Amniotic epithelial cell (primary cell): ENCODE data around the gene SH2D4B.
A peak's percentile ranks its signal among the peaks of the same experiment; 100 is the strongest.
"Not testable (repeated sequence)": the region's sequence is repeated elsewhere in the genome, so short reads cannot be mapped to it uniquely, and the experiment has no call there.

Source experiments
- DNase-seq: peaks from one replicate; pipeline ENCODE4 v3.0.0-alpha.2; 2010; ENCODE audit warnings: low read depth

Gene SH2D4B

GRCh38 chr10:80543319-80543672, 5.6 kb downstream of the SH2D4B start:
- not testable (repeated sequence) for DNase-seq

- DNase-seq: no peak
Observed at GRCh38 chr10:80544316-80544953, 6.7 kb downstream of the SH2D4B start.

DNA sequence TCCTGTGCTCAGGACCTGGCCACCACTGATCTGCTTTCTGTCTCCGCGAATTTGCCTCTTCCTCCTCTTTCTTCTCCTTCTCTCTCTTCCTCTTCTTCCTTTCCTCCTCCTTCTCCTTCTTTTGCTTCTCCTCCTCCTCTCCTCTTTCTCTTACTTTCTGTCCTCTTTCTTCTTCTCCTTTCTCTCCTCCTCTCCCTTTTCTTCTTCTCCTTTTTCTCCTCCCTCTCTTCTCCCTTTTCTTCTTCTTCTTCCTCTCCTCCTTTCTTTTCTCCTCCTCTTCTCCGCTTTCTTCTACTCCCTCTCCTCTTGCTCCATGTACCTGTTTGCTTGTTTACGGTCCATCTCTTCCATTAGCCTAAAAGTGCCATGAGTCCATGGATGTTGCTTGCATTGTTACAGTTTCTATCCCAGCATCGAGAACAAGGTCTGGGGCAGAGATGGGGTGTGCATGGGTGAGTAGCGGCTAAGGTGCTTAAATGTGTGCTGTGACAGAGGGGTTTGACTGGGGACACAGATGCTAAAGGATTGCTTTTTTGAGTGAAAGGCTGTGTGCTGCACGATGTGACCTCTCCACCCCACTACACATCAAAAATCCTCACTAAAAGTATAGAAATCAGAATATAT, 7.7 kb downstream of the SH2D4B start:
- no peak for DNase-seq

GRCh38 chr10:80552151-80552646, 14.5 kb downstream of the SH2D4B start:
- no peak for DNase-seq

DNA sequence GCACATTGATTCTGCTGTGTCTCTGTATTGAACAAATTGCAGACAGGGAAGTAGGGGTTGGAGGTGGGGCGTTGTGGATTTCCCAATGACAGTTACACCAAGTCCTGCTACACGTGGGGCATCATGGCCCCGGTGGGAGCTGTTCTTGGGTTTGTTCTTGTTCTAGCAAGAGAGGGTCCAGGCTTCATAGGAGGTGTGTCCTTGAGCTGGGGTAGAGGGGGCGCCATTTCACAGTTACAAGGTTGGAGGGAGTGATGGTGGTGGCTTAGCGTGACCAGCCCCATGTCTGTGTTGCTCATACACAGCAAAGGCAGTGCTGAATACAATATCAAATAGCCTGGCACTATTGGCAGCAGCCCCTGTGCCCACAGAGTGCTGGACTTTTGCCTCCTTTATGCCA, 15.7 kb downstream of the SH2D4B start:
- DNase-seq: no peak

DNA sequence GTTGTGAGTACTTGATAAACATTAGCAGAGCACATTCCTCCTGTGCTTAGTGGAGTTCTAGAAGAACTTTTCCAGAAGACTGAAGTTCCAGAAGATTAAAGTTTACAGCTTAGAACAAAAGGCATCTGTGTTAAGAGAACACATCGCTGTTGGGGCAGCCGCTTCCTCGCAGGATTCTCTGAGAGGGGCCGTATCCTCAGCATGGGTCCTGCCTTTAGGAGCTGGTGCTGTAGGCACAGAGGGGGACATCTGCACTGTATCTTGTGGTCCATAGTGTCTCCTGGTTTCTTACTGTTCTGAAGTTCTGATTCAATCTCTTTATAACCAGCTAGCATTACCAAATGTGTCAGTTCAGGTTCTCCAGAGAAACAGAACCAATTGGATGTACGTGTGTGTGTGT, 16.3 kb downstream of the SH2D4B start:
- DNase-seq: no peak

DNA sequence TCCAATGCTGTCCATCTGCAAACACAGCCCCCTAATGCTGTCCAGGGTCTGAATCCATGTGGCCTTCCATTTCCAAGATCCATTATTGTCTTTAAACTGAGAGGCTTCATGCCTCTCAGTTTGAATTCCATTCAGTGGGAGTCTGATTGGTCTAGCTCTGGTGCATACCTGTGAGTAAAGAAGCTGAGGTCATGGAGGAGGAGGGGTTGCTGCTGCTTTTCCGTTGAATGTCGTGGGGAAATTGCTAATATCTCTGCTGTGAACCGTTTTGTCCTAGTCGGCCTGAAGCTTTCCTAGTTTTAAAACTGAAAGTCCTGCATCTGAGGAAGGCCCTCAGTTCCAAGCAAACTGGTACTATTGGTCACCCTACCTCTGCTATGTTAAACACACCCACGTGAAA, 17.7 kb downstream of the SH2D4B start:
- DNase-seq: no peak

DNA sequence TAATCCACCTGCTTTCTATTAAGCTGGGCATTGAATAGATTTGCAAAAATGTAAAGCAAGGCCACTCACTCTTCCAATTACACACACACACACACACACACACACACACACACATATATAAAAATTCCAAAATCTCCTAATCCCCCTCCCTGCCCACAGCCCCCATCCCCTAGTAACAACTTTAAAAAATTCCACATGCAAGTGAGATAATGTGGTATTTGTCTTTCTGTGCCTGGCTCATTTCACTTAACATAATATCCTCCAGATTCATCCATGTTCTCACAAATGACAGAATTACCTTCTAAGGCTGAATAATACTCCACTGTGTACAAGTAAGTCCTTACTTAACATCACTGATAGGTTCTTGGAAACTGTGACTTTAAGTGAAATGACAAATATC, 24.2 kb downstream of the SH2D4B start:
- no peak for DNase-seq

DNA sequence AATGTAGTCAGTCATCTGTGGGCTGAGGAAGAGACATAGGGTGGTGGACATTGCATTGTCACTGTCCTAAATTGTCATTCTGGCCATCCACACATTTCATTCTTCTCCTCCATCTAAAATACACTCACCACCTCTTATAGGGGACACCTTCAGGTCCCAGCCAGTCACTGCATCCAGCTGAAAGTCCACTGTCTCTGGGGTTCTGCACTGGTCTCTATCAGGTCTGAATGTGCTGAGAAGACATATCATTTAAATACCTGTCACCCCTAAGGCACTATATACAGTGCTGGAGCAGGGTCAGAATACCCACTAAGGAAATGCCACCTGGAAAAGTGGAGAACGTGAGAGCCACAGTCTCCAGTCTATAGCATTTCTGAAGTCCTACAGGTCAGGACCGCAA, 29.6 kb downstream of the SH2D4B start:
- no peak for DNase-seq

DNA sequence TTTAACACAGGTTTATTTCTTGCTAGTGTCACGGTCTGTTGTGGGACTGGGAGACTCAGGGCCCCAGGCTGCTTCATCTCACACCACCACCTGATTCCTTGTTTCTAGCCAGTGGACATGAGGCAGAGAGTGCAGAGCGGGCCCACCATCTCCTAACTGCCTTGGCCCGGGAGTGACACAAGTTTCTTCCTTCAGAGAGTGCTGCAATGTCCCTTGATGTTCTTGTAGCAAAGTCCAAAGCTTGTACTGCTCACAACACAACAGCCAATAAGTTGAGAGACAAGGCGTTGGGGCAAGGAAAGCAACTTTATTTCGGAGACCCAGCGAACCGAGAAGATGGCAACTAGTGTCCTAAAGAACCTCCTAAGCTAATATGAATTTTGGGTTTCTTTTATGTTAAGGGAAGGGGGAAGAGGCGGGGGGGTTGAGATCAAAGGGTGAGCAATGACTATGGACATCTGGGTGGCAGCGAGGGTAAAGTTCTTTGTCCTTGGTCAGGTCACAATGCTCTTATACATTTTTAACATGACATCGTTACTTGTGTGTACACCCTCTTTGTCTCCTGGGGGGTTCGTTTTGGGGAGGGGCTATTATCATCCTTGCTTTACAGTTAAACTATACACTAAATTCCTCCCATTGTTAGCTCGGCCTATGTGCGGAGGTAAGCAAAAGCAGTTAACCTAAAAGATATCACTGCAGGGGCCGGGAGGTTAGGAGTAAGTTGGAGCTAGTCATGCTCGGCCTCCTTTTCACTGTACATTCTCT, 31.6 kb downstream of the SH2D4B start:
- no peak for DNase-seq

DNA sequence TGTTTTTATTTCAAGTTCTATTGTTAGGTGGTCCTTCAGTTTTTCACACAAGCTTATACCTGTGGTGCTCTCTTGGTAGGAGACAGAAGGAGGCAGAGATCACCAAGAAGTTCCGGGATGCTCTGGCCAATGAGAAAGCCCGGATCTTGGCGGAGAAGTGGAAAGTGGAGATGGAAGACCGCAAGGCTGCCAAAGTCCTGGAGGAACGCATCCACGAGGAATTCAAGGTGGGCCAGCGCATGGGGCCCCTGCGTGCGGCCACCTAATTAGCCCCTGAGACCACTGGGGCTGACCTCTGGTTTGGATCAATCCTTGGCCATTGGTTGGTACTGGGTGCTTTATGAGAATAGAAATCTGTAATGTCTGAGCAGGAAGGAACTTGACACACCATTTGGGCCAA, 33.6 kb downstream of the SH2D4B start:
- no peak for DNase-seq

GRCh38 chr10:80579181-80579763, 41.6 kb downstream of the SH2D4B start:
- no peak for DNase-seq

DNA sequence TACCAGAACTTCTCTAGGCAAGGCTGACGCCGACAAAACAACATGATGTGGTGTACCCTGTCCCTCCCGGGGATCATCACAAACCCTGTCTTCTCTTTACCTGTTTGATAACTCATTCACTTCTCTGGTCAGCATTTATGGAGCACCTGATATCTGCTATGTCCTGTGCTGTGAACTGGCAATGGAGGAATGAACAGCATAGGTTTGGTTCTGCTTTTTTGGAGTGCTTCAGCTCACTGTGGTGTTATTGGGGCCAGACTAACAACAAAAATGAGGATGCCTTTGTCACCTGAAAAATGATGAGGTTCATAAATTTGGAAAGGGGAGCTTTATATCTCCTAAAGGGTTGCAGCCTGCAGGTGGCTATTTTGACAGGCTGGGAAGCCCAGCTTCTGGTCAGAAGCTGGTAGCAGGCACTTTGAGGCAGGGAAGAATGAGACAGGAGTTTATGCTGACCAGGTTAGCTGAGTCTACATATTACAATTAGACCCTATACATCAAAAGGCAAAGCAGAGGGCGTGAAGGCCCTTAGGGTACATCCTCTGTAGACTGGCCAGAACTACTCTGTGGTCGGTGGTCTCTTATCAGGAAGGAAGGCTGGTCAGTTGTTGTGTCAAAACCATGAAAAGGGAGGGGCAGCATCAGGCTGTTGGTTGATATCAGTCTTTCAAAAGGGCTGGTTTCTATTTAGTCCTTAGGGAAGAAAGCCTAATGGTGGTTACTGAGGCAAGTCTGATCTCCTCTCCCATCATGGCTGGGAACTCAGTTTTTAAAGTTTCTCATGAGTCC, 42.3 kb downstream of the SH2D4B start:
- no peak for DNase-seq

DNA sequence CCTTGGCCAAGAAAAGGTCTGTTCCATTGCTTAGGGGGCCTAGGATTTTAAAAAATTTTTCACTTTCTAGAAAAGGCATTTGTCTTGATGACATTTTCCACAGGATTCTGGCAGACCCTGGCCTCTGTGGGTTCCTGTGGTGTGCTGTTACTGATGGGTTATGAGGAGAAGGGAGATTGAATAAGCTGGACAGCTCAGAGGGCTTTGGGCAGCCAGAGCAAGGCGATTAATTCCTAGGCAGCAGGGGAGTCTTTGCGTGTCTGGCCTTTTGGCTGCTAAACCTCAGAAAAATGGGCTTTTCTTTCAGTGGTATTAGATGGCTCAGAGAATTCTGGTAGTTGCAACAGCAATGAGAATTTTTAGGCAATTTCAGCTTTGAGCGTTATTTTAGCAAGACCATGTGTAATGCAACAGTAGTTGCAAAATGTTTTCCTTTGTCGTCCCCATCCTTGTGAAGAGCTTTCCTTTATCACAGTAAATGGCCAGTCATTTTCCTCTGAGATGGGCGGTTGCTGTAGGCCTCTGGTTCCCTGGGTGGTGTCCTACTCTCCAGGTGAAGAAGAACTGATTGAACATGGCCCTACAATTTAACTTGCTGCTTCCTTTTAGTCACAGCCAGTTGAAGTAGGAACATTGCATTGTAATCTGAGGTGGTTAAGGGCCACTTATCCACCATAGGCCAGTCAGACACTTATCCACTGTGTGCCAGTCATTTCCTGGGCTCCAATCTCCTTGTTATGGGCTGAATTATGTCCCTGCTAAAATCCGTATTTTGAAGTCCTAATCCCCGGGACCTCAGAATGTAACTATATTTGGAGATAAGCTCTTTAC, 43.2 kb downstream of the SH2D4B start:
- peak; percentile 35 for DNase-seq

GRCh38 chr10:80581469-80581835, 43.8 kb downstream of the SH2D4B start:
- DNase-seq: no peak

DNA sequence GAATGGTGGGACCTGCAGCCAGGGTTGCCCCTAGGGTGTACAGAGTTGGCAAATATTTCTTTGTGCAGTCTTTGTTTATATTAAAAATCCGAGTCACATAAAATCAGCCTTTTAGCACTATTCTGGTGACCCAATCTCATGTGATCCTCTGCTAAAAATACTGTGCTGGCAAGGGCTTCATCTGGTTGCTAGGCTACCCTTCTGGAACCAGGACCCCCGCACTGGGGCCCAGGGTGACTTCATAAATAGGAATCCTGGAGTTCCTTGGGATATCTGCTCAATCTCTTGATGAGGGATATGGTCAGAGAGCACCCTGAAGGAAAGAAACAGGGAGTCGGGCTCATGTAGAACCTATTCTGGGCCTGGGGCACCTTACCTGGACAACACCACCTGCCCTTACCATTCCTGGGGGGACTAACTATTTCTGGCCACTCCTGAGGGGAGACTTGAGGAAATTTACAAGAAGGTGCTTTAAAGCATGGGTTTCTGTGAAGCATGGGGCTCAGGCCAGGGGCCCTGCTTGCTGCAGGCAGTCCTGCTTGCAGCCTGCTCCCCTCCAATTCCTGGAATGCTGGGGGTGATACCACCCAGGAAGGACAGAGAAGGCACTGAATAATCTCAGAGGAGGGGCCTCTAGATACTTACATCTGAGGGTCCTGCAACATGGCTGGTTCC, 44.7 kb downstream of the SH2D4B start:
- no peak for DNase-seq

GRCh38 chr10:80583685-80584084, 46.0 kb downstream of the SH2D4B start:
- no peak for DNase-seq

DNA sequence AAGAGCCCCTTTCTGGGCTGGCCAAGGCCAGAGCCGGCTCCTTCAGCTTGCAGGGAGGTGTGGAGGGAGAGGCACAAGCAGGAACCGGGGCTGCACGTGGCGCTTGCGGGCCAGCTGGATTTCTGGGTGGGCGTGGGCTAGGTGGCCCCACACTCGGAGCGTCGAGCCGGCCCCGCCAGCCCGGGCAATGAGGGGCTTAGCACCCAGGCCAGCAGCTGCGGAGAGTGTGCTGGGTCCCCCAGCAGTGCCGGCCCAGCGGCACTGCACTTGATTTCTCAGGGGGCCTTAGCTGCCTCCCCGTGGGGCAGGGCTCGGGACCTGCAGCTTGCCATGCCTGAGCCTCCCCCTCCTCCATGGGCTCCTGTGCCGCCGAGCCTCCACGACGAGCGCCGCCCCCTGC, 48.1 kb downstream of the SH2D4B start:
- no peak for DNase-seq

DNA sequence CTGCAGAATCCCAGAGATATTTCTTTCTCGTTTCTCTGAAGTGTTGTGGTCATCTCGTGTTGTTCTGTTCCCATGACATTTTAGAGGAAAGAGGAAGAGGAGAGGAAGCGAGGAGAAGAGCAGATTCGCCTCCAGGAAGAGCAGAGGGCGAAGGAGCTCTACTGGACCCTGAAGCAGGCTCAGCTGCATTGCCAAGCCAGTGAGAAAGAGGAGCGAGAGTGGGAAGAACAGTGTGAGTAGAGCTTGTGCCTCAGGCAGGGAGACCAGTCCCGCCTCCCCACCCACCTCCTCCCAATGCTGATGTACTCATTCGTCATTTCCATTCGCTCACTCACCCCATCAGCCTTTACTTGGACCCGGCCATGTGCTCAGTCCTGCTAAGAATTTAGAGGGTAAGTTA, 50.8 kb downstream of the SH2D4B start:
- no peak for DNase-seq

DNA sequence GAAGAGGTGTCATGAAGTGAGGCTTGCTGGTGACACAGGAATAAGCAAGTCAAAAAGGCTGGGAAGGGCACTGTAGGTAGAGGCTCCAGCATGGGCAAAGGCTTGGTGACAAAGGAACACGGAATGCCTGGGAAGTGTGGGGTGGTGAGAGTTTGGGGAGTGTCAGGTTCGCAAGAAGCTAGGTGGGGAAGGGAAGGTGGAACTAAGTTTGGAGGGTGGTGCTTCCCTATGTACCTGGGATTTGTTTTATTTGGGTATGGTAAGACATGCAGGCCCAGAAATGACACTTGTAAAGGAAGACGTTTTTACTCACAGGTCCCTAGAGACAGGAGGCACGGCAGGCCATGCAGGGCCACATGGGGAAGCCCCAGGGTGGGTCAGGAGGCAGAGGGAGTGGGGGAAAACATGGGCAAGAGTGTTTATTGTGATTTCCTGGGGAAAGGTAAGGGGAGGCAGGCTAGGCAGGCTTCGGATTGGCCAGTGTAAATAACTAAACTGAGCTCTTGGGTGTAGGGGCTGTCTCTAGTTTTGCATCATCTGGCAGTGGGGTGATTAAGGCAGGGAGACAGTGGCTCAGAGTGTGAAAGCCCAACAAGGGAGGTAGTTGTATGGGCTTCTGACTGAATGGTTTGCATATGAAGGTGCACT, 52.1 kb downstream of the SH2D4B start:
- DNase-seq: no peak
